HEK293 (cell line): ENCODE data around the gene HARBI1.

ENCODE experiments used
- CTCF ChIA-PET: fragments of 350-600 bp; formaldehyde crosslinking; extraction: SDS; loops from one replicate; lab custom pipeline; 2021; ENCODE audit warnings: antibody characterized with exemption; lab: Yijun Ruan, JAX
- POLR2A ChIA-PET: fragments of 300-600 bp; formaldehyde crosslinking; extraction: SDS; loops from one replicate; lab custom pipeline; 2020; ENCODE audit warnings: antibody characterized with exemption, inconsistent platforms; lab: Yijun Ruan, JAX
- H3K27ac ChIP-seq: fragments of 200-500 bp; sonication (Bioruptor generic); 2 replicates; pipeline ENCODE4 v1.5.1; 2014; ENCODE audit warnings: low read depth, low read length, control low read depth, inconsistent platforms; ENCODE audit errors: extremely low read depth
- H3K36me3 ChIP-seq, 2 experiments: fragments of 200-500 bp in 1 of 2; sonication (Bioruptor generic) in 1 of 2; 1 replicate in 1 of 2; 2 replicates in 1 of 2; pipeline ENCODE4 v1.5.1; 2014 to 2017; ENCODE audit warnings: inconsistent platforms in 2 of 2, low read length in 2 of 2; ENCODE audit not compliant: control insufficient read depth in 2 of 2, insufficient read depth in 1 of 2
- H3K4me1 ChIP-seq: fragments of 200-500 bp; sonication (Bioruptor generic); 2 replicates; pipeline ENCODE4 v1.5.1; 2014; ENCODE audit warnings: mild to moderate bottlenecking, low read length, inconsistent platforms; ENCODE audit not compliant: control insufficient read depth, insufficient read depth
- H3K4me3 ChIP-seq: 2 replicates; pipeline ENCODE4 v1.5.1; 2011; ENCODE audit warnings: low read depth, mild to moderate bottlenecking, control low read depth, low read length, moderate library complexity
- H3K9me3 ChIP-seq: fragments of 200-500 bp; sonication (Bioruptor generic); 2 replicates; pipeline ENCODE4 v1.5.1; 2014; ENCODE audit warnings: low read depth, low read length, inconsistent platforms; ENCODE audit not compliant: control insufficient read depth, insufficient read depth
- GLI2 ChIP-seq: fragments of 450-650 bp; formaldehyde crosslinking; IDR thresholded peaks from 2 replicates; pipeline ENCODE4; 2017; ENCODE audit warnings: missing biosample characterization, missing genetic modification characterization, low read depth, borderline replicate concordance
- KLF1 ChIP-seq: fragments of 450-650 bp; formaldehyde crosslinking; IDR thresholded peaks from 2 replicates; pipeline ENCODE4 v1.5.1; 2016; ENCODE audit warnings: missing biosample characterization, missing genetic modification characterization
- MZF1 ChIP-seq: fragments of 450-650 bp; formaldehyde crosslinking; IDR thresholded peaks from 2 replicates; pipeline ENCODE4 v1.5.1; 2017; ENCODE audit warnings: missing biosample characterization, missing genetic modification characterization, borderline replicate concordance
- OVOL3 ChIP-seq: fragments of 450-650 bp; formaldehyde crosslinking; IDR thresholded peaks from 2 replicates; pipeline ENCODE4 v1.5.1; 2016; ENCODE audit warnings: missing biosample characterization, missing genetic modification characterization
- RBAK ChIP-seq: fragments of 450-650 bp; formaldehyde crosslinking; IDR thresholded peaks from 2 replicates; pipeline ENCODE4 v1.5.1; 2016; ENCODE audit warnings: missing biosample characterization, missing genetic modification characterization
- SCRT1 ChIP-seq: fragments of 450-650 bp; formaldehyde crosslinking; IDR thresholded peaks from 2 replicates; pipeline ENCODE4 v1.5.1; 2016; ENCODE audit warnings: missing biosample characterization, missing genetic modification characterization, borderline replicate concordance
- SCRT2 ChIP-seq: fragments of 450-650 bp; formaldehyde crosslinking; IDR thresholded peaks from 2 replicates; pipeline ENCODE4 v1.5.1; 2016; ENCODE audit warnings: missing biosample characterization, missing genetic modification characterization
- SP7 ChIP-seq: fragments of 450-650 bp; formaldehyde crosslinking; IDR thresholded peaks from 2 replicates; pipeline ENCODE4 v1.5.1; 2016; ENCODE audit warnings: missing biosample characterization, missing genetic modification characterization
- TCF7L2 ChIP-seq: IDR thresholded peaks from 2 replicates; pipeline ENCODE4 v1.6.1; 2011; ENCODE audit warnings: low read depth, mild to moderate bottlenecking, inconsistent platforms, low read length, moderate library complexity, borderline replicate concordance
- YY1 ChIP-seq: fragments of 450-650 bp; formaldehyde crosslinking; IDR thresholded peaks from 2 replicates; pipeline ENCODE4 v1.5.1; 2018; ENCODE audit warnings: missing biosample characterization, missing genetic modification characterization
- ZFP41 ChIP-seq: fragments of 450-650 bp; formaldehyde crosslinking; IDR thresholded peaks from 2 replicates; pipeline ENCODE4 v1.5.1; 2016; ENCODE audit warnings: missing biosample characterization, missing genetic modification characterization, borderline replicate concordance
- ZNF133 ChIP-seq: fragments of 450-650 bp; formaldehyde crosslinking; IDR thresholded peaks from 2 replicates; pipeline ENCODE4 v1.5.1; 2016; ENCODE audit warnings: missing biosample characterization, missing genetic modification characterization
- ZNF157 ChIP-seq: fragments of 450-650 bp; formaldehyde crosslinking; IDR thresholded peaks from 2 replicates; pipeline ENCODE4 v1.5.1; 2016; ENCODE audit warnings: missing biosample characterization, missing genetic modification characterization
- ZNF184 ChIP-seq: fragments of 450-650 bp; IDR thresholded peaks from 2 replicates; pipeline ENCODE4 v1.5.1; 2018; ENCODE audit warnings: missing biosample characterization, mild to moderate bottlenecking, missing genetic modification characterization
- ZNF239 ChIP-seq: fragments of 450-650 bp; formaldehyde crosslinking; IDR thresholded peaks from 2 replicates; pipeline ENCODE4 v1.5.1; 2016; ENCODE audit warnings: missing biosample characterization, missing genetic modification characterization
- ZNF24 ChIP-seq: fragments of 450-650 bp; formaldehyde crosslinking; IDR thresholded peaks from 2 replicates; pipeline ENCODE4 v1.5.1; 2016; ENCODE audit warnings: missing biosample characterization, missing genetic modification characterization
- ZNF521 ChIP-seq: fragments of 450-650 bp; formaldehyde crosslinking; IDR thresholded peaks from 2 replicates; pipeline ENCODE4 v1.5.1; 2017; ENCODE audit warnings: missing biosample characterization, mild to moderate bottlenecking, missing genetic modification characterization
- ZNF548 ChIP-seq: fragments of 450-650 bp; formaldehyde crosslinking; IDR thresholded peaks from 2 replicates; pipeline ENCODE4 v1.5.1; 2016; ENCODE audit warnings: missing biosample characterization, missing genetic modification characterization
- ZNF561 ChIP-seq: fragments of 450-650 bp; IDR thresholded peaks from 2 replicates; pipeline ENCODE4 v1.5.1; 2018; ENCODE audit warnings: missing biosample characterization, missing genetic modification characterization, borderline replicate concordance
- ZNF596 ChIP-seq: fragments of 450-650 bp; IDR thresholded peaks from 2 replicates; pipeline ENCODE4 v1.5.0; 2018; ENCODE audit warnings: missing biosample characterization, mild to moderate bottlenecking, missing genetic modification characterization, moderate library complexity
- ZNF600 ChIP-seq: fragments of 450-650 bp; formaldehyde crosslinking; IDR thresholded peaks from 2 replicates; pipeline ENCODE4 v1.5.1; 2016; ENCODE audit warnings: missing biosample characterization, missing genetic modification characterization
- ZNF658 ChIP-seq: fragments of 450-650 bp; formaldehyde crosslinking; IDR thresholded peaks from 2 replicates; pipeline ENCODE4; 2016; ENCODE audit warnings: missing biosample characterization, missing genetic modification characterization
- ZNF660 ChIP-seq: fragments of 450-650 bp; IDR thresholded peaks from 2 replicates; pipeline ENCODE4 v1.5.1; 2018; ENCODE audit warnings: missing biosample characterization, mild to moderate bottlenecking, missing genetic modification characterization
- ZNF701 ChIP-seq: fragments of 450-650 bp; formaldehyde crosslinking; IDR thresholded peaks from 2 replicates; pipeline ENCODE4 v1.5.1; 2016; ENCODE audit warnings: missing biosample characterization, missing genetic modification characterization
- ZNF776 ChIP-seq: fragments of 450-650 bp; formaldehyde crosslinking; IDR thresholded peaks from 2 replicates; pipeline ENCODE4 v1.5.0; 2017; ENCODE audit warnings: missing biosample characterization, missing genetic modification characterization, borderline replicate concordance
- TF ChIP-seq, protein P1 (sequence below): fragments of 450-650 bp; formaldehyde crosslinking; IDR thresholded peaks from 2 replicates; pipeline ENCODE4 v1.5.1; 2016; ENCODE audit warnings: missing biosample characterization, missing genetic modification characterization
- TF ChIP-seq, protein P2 (sequence below): fragments of 450-650 bp; formaldehyde crosslinking; IDR thresholded peaks from 2 replicates; pipeline ENCODE4 v1.5.1; 2017; ENCODE audit warnings: missing biosample characterization, missing genetic modification characterization
- TF ChIP-seq, protein P3 (sequence below): fragments of 450-650 bp; formaldehyde crosslinking; IDR thresholded peaks from 2 replicates; pipeline ENCODE4 v1.5.1; 2016; ENCODE audit warnings: missing biosample characterization, missing genetic modification characterization
- TF ChIP-seq, protein P4 (sequence below): fragments of 450-650 bp; IDR thresholded peaks from 2 replicates; pipeline ENCODE4 v1.5.1; 2018; ENCODE audit warnings: missing biosample characterization, missing genetic modification characterization
- TF ChIP-seq, protein P5 (sequence below): fragments of 450-650 bp; formaldehyde crosslinking; IDR thresholded peaks from 2 replicates; pipeline ENCODE4 v1.5.1; 2016; ENCODE audit warnings: missing biosample characterization, missing genetic modification characterization

Gene HARBI1

DNA sequence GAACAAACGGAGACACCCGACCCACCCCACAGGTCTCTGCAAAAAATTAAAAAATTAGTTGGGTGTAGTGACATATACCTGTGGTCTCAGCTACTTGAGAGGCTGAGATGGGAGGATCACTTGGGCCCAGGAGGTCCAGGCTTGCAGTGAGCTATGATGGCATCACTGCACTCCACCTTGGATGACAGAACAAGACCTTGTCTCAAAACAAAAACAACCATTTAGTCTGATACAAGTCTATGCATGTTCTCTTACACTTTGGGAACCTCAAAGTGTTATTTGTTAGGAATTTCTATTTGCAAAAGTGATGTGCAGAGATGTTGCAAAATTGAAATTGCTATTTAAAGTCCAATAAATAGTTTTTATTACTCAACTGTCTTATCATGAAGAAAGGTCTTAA lies 14.6 kb upstream of the HARBI1 start:
- Histone ChIP-seq H3K27ac (no peak overlapping the region), H3K4me1 (no peaks in the 10 kb centered on the region), H3K36me3 (peaks cover 7 to 33% of the 10 kb centered on the region in 2 experiments; a peak in 2 of 3 replicates), H3K4me3 (no peak overlapping the region), H3K9me3 (no peaks in the 10 kb centered on the region)
- no peak for TF ChIP-seq ZNF184
- TF ChIP-seq, protein P1, sequence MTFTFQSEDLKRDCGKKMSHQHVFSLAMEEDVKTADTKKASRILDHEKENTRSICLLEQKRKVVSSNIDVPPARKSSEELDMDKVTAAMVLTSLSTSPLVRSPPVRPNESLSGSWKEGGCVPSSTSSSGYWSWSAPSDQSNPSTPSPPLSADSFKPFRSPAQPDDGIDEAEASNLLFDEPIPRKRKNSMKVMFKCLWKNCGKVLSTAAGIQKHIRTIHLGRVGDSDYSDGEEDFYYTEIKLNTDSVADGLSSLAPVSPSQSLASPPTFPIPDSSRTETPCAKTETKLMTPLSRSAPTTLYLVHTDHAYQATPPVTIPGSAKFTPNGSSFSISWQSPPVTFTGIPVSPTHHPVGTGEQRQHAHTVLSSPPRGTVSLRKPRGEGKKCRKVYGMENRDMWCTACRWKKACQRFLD (tag by site-specific recombination) = no peak
- TF ChIP-seq OVOL3 (tag by site-specific recombination) = no peak
- TF ChIP-seq ZNF596 = no peak
- TF ChIP-seq YY1 (tag by site-specific recombination) = no peak
- TF ChIP-seq ZNF239 (tag by site-specific recombination) = no peak
- no peak for TF ChIP-seq ZFP41 (tag by site-specific recombination)
- TF ChIP-seq ZNF660 (tag by site-specific recombination) = no peak
- no peak for TF ChIP-seq SP7 (tag by site-specific recombination)
- no peak for TF ChIP-seq RBAK
- TF ChIP-seq, protein P2, sequence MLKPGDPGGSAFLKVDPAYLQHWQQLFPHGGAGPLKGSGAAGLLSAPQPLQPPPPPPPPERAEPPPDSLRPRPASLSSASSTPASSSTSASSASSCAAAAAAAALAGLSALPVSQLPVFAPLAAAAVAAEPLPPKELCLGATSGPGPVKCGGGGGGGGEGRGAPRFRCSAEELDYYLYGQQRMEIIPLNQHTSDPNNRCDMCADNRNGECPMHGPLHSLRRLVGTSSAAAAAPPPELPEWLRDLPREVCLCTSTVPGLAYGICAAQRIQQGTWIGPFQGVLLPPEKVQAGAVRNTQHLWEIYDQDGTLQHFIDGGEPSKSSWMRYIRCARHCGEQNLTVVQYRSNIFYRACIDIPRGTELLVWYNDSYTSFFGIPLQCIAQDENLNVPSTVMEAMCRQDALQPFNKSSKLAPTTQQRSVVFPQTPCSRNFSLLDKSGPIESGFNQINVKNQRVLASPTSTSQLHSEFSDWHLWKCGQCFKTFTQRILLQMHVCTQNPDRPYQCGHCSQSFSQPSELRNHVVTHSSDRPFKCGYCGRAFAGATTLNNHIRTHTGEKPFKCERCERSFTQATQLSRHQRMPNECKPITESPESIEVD = no peak
- TF ChIP-seq ZNF548 = no peak
- no peak for TF ChIP-seq ZNF521 (tag by site-specific recombination)
- no peak for TF ChIP-seq ZNF24 (tag by site-specific recombination)
- no peak for TF ChIP-seq MZF1 (tag by site-specific recombination)
- TF ChIP-seq TCF7L2 = no peak
- TF ChIP-seq ZNF561 = no peak
- TF ChIP-seq SCRT1 = no peak
- no peak for TF ChIP-seq ZNF776
- ChIA-PET CTCF (interaction anchor here (2.2 kb wide), 1 partner anchor 13 kb away, joined by 16 read pairs; the partner anchor contains the start of genes ATG13 and HARBI1), POLR2A (no interaction called here)

DNA sequence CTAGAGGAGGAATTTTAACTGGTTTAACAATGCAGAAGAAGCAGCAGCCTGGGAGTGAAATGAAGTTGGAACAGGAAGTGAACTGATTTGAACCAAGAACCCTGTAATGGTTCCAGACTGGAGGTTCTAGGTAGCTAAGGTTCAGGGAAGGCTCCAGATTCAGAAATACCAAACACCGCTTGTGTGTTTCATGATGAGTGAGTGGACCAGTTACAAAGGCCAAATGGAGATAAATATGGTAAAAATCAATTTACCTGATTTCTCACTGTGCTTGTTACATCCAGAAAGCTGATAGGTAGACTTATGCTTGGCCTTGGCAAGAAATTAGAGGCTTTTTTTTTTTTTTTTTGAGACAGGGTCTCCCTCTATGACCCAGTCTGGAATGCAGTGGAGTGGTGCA lies 13.2 kb upstream of the HARBI1 start:
- CTCF ChIA-PET = interaction anchor here (0.6 to 2.2 kb wide), 3 partner anchors 12 to 795 kb away, joined by 3 to 16 read pairs (median 5); partner anchors contain the start of genes ATG13 and HARBI1
- Histone ChIP-seq H3K36me3 (peaks cover 7 to 40% of the 10 kb centered on the region in 2 experiments; a peak in 2 of 3 replicates), H3K4me3 (no peak overlapping the region), H3K27ac (no peak overlapping the region), H3K4me1 (no peaks in the 10 kb centered on the region), H3K9me3 (no peaks in the 10 kb centered on the region)
- POLR2A ChIA-PET = no interaction called here
- TF ChIP-seq, protein P3, sequence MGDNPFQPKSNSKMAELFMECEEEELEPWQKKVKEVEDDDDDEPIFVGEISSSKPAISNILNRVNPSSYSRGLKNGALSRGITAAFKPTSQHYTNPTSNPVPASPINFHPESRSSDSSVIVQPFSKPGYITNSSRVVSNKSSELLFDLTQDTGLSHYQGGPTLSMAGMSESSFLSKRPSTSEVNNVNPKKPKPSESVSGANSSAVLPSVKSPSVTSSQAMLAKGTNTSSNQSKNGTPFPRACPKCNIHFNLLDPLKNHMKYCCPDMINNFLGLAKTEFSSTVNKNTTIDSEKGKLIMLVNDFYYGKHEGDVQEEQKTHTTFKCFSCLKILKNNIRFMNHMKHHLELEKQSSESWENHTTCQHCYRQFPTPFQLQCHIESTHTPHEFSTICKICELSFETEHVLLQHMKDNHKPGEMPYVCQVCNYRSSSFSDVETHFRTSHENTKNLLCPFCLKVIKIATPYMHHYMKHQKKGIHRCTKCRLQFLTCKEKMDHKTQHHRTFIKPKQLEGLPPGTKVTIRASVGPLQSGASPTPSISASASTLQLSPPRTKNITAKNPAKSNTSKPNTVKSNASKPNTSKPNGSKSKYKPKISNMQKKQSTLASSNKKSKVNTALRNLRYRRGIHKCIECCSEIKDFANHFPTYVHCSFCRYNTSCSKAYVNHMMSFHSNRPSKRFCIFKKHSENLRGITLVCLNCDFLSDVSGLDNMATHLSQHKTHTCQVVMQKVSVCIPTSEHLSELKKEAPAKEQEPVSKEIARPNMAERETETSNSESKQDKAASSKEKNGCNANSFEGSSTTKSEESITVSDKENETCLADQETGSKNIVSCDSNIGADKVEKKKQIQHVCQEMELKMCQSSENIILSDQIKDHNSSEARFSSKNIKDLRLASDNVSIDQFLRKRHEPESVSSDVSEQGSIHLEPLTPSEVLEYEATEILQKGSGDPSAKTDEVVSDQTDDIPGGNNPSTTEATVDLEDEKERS (tag by site-specific recombination) = no peak
- no peak for TF ChIP-seq GLI2 (tag by site-specific recombination)
- TF ChIP-seq ZNF701 (tag by site-specific recombination) = no peak
- TF ChIP-seq ZNF600 (tag by site-specific recombination) = no peak
- TF ChIP-seq, protein P4, sequence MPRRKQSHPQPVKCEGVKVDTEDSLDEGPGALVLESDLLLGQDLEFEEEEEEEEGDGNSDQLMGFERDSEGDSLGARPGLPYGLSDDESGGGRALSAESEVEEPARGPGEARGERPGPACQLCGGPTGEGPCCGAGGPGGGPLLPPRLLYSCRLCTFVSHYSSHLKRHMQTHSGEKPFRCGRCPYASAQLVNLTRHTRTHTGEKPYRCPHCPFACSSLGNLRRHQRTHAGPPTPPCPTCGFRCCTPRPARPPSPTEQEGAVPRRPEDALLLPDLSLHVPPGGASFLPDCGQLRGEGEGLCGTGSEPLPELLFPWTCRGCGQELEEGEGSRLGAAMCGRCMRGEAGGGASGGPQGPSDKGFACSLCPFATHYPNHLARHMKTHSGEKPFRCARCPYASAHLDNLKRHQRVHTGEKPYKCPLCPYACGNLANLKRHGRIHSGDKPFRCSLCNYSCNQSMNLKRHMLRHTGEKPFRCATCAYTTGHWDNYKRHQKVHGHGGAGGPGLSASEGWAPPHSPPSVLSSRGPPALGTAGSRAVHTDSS (tag by site-specific recombination) = no peak
- TF ChIP-seq ZNF658 = no peak
- TF ChIP-seq, protein P5, sequence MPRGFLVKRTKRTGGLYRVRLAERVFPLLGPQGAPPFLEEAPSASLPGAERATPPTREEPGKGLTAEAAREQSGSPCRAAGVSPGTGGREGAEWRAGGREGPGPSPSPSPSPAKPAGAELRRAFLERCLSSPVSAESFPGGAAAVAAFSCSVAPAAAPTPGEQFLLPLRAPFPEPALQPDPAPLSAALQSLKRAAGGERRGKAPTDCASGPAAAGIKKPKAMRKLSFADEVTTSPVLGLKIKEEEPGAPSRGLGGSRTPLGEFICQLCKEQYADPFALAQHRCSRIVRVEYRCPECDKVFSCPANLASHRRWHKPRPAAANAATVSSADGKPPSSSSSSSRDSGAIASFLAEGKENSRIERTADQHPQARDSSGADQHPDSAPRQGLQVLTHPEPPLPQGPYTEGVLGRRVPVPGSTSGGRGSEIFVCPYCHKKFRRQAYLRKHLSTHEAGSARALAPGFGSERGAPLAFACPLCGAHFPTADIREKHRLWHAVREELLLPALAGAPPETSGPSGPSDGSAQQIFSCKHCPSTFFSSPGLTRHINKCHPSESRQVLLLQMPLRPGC (tag by site-specific recombination) = no peak
- no peak for TF ChIP-seq SCRT2 (tag by site-specific recombination)
- TF ChIP-seq ZNF157 (tag by site-specific recombination) = no peak
- no peak for TF ChIP-seq ZNF133 (tag by site-specific recombination)
- TF ChIP-seq KLF1 (tag by site-specific recombination) = no peak
